Head of caudate nucleus (tissue), 42 donors: ENCODE results near the gene MDFIC2.

Source experiments
- DNase-seq, 42 donors: peaks; one replicate each; pipeline versions ENCODE4 v3.0.0 to v3.0.0-alpha.2; 2020 to 2021; ENCODE audit warnings: mixed read lengths in 7 of 42
- intact Hi-C: fragments of 100-400 bp; cut with DNase I; formaldehyde crosslinking; loops from one replicate; pipeline ENCODE4 v1.15.0; 2022

Gene MDFIC2

DNA sequence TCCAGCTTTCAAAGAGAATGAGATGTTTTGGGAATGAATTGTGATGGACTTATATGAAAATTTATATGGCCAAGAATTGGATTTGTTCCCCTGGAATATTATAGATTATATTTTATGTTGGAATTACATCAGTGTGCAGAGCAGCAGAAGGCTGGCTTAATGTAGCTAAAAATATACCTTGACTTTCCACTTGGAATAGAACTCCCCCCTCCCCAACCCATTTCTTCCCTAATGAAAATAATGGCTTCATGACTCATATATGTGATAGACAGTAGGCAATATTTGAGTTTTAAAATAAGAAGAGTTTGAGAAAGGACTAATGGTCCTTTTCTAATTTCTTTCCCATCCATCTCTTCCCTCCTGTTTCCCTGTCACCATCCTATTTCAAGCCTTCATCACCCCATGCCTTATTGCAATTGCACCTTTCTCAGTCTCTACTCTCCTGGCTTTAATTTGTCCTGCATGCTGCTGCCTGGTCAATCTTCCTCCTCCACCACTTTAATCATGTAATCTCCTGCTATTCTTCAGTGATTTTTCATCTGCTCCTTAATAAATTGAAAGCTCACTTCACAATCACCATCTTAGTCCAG, 122.5 kb downstream of the MDFIC2 start:
- intact Hi-C loops = no loop called here
- no peak for DNase-seq

DNA sequence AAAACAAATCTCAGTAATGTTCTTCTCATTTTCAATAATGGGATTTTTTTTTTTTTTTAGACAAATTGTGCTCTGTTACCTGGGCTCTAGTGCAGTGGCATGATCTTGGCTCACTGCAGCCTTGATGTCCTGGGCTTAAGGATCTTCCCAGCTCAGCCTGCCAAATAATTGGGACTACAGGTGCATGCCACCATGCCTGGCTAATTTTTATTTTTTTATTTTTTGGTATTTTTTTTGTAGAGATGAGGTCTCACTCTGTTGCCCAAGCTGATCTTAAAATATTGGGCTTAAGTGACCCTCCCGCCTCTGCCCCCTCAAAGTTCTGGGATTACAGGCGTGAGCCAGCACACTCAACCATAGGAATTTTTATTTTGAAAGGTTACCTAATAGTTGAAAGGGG, 126.2 kb downstream of the MDFIC2 start:
- intact Hi-C loops = no loop called here
- DNase-seq = no peak

DNA sequence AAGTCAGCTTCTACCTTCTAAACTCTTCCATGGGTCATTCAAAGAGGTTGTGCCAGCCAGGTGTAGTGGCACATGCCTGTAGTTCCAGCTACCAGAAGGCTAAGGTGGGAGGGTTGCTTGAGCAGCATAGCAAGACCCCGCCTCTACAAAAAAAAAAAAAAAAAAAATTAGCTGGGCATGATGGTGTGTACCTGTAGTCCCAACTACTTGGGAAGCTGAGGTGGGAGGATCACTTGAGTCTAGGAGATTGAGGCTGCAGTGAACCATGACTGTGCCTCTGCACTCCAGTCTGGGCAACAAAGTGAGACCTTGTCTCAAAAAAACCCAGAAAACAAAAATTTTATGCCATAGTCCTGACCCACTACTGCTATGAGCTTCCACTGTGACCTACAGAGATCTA, 126.8 kb downstream of the MDFIC2 start:
- no peak for DNase-seq
- intact Hi-C loops = no loop called here

DNA sequence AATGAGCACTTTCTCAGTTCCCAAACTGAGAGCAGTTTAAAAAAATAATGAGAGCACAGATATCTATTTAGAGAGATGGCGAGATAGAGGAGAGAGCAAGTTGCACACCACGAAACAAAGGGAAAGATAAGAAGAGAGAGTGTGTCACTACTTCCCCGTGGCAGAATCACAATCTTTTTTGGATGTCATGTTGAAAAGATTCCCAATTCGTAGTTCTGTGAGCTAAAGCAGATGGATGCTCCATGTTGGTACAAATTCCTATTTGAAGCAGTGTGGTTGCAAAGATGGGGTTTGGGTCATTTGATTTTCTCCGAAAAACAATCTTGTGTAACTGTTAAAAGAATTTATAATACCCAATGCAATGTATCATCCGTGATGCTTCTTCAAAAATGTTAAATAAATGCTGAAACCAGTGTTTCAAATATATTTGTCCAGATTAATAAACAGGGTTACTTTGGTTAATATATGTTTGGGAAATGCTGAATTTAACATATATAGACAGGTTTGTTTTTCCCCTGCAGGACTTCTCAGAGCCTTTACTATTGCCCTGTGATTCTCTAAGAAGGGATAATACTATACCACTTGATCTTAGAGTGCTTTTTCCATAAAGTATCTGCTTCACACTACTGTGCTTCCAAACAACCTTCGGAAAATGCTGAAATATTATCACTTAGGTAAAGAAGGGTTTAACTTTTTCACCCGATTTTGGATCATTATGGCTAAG, 128.5 kb downstream of the MDFIC2 start:
- intact Hi-C loops = no loop called here
- DNase-seq = no peak

DNA sequence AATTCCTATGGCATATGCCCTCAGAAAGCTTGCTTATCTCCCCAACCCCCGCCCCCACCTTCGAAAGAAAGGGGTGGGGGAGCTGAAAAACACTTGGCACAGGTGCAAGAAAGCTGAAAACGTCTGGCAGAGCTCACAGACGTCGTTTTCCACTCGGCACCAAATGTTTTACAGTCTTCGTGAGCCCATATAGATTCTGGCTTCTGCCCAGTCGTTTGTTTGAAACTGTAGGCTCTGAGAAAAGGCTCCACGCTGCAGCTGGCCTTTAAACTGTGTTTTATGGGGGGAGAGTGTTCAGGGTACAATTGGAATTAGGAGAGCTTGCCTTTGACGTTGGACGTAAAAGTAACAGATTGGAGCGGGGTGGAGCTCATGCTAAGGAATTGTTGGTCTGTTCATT, 130.3 kb downstream of the MDFIC2 start:
- no peak for DNase-seq
- intact Hi-C loops = no loop called here

DNA sequence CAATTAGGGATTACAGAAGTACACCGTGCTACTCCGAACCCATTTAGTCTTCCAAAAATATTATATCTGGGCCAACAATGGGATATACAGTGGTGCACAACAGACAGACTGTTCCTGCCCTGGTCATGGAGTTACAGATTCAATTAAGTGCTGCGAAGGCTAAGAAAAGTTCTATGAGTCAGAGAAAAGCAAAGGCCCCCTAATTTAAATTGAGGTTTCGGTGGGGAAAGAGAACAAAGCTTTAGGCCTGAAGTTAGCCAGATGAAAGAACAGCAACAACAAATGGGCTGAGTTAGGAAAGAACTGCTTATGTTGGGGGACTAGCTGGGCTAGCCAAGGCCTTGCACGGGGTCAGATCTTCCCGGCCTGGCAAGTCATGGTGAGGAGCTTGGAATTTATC, 131.8 kb downstream of the MDFIC2 start:
- DNase-seq = no peak
- intact Hi-C loops = no loop called here

DNA sequence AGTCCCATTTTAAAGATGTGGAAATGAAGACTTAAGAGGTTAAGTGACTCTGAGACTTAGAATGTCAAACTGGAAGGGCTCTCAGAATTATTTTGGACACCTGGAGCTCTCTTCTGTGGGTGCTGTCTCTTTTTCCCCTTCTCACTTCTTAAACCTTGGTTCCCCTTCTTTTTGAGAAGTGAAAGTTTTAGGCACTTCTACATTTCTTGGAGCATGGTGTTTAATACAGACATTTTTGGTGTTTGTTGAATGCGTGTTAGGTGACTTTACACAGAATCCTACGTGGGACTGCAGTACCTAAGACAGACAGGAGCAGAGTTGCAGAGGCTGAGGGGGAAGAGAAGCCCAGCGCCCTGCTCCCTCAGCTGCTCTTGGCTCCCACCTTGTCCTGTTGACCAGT, 133.3 kb downstream of the MDFIC2 start:
- intact Hi-C loops = no loop called here
- no peak for DNase-seq

DNA sequence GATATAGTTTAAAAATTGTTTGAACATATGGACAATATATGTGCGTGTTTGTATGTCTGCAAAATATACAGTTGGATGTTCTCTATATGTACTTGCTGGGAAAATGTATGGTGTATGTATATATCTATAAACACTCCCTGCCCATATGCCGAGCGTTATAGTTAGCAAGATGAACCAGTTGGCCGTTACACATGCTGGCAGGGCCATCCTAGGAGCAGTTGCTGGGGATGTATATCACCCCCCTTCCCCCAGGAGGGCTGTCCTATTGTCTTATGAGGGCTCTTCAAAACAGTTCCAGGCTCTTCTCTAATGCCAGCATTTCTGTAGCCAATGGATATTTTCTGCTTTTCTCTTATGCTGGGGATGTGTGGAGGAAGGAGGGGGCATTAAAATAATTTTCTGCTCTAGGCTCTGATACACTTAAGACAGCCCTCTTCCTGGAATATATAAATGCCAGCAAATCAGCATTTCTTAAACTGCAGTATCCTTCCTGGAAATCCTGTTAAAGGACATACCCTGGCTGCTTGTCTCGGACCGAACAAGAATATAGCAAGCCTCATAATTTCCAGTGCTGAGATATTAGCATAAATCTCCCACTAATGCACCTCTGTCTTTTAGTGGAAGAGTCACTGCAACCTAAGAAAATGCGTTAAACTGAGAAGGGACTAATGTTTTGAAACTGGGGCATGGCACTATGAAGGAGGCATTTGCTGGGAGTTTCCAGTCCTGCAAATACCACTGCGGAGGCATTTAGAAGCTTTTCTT, 134.4 kb downstream of the MDFIC2 start:
- intact Hi-C loops = no loop called here
- DNase-seq = no peak

DNA sequence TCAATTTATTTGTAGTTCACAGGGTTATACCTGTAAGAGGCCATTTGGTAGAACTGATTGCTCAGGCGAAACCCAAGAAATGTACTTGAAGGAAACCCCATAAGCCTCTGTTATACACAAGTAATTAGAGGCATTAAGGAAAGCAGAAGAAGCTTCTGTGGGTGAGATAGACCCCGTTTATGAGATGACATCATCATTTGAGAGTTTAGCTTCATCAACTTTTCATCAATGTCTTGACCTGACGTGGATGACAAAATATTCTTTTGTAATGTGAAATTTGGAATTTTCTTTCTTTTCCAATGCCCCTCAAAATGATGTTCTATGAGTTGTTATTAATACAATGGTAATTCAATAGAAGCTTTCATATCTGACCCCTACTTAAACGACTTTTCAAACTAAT, 136.2 kb downstream of the MDFIC2 start:
- no peak for DNase-seq
- intact Hi-C loops = no loop called here

DNA sequence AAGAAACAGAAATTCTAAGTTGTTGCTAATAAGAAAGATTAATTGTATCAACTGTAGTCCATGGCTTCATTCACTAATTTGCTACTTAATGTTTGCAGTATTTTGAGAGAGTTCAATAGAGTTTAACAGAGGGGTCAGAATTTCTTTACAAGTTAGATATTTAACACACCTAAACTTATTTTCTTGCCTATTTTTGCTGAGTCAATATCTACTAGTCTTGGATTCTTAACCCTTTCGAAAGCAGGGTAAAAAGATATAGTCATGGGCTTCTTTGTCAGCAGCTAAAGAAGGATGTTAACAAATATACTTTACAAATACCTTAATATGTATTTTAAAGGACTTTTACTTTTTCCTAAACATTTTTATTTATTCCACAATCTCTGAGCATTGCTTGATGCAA, 155.6 kb downstream of the MDFIC2 start:
- intact Hi-C loops = no loop called here
- DNase-seq = no peak

DNA sequence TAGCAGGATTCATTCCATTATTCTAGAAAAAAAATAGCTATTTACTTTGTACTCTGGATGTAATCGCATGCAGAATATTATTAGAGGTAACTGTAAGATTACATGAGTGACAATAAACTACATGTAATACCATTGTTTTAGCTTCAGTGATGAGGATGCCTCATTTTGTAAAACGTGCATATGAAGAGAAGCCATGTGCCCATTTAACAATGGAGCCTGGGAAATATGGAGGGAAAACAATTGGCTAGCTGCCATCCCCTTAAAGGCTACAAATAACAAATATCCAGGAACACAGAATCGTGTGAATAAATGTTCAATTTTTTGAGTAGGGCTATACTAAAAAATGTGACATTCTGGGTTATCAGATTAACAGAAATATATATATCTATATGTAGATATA, 161.8 kb downstream of the MDFIC2 start:
- no peak for DNase-seq
- intact Hi-C loops = no loop called here

DNA sequence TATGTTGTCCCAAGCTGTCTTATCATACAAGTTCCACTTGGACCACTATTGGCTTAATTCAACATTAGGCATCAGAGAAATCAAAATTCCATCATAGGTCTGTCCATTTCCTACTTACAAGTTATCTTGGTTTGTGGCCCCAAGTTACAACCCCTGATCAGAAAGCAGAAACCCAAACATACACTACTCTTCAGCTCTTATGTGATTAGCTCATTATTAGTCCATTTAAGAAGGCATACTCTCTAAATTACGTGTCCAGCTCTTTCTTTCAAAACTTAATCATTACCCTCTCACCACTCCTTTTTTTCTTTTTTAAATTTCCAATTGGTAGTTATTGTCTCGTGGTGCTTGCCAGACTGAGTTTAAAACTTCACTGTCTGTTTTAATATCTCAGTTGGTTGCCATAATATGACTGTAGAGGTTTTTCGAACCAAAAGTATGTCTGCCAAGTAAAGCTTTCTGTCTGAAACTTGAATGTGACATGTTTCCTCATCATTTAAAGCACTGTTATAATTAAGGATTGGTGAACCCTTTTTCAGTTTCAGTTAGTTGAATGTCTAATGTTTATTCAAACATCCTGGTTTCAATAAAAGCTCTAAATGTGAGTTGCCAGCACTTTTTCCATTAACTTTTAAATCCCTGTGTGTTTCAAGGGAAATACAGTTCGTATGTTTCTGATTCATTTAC, 162.6 kb downstream of the MDFIC2 start:
- no peak for DNase-seq
- intact Hi-C loops = no loop called here
